Choroid plexus epithelial cell (primary cell): ENCODE results near the gene LTA4H.

Experiments
- DNase-seq: peaks from one replicate; pipeline ENCODE4 v3.0.0-alpha.2; 2010; ENCODE audit warnings: low read depth
- H3K4me3 ChIP-seq: 2 replicates; pipeline ENCODE4 v1.5.1; 2011; ENCODE audit warnings: low read depth, mild to moderate bottlenecking, control low read depth, low read length, moderate library complexity
- CTCF ChIP-seq: conservative IDR thresholded peaks from 2 replicates; pipeline ENCODE4 v1.5.1; 2011; ENCODE audit warnings: low read depth, mild to moderate bottlenecking, control low read depth, inconsistent platforms, low read length, moderate library complexity

LTA4H gene

DNA sequence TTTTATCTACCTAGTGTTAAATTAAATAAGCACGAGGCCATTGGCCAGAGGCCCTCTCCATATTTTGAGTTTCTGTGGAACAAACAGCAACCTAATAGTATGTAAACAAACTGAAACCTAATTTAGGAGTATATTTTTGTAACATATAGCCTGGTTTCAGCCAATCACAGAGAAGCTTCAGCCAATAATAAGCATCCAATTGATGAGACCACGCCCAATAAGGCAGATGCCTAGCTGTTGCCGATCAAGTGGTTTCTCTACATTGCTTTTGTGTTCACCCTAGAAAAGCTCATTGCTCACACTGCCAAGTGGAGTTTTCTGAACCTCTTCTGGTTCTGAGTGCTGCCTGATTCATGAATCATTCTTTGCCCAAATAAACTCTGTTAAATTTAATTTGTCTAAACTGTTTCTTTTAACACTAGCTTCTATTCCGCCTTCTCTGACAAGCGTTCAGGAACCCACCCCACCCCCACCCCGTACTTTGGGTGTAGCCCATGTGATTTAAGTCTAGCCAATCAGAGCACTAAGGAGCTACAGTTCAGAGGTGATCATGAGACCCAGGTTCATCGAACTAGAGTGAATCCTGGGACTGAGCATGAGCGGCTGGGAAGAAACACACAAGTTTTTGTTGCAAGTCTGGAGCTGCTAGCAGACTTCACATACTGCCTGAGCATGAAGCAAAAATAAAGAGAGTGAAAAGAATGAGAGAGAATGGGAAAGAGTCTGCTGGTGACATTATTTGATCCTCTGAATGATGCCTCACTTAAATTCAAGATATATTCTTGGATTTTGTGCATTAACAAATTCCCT, 21.5 kb upstream of the LTA4H start:
- H3K4me3 ChIP-seq = no peak overlapping the region
- no peak for TF ChIP-seq CTCF
- no peak for DNase-seq

- no peak for TF ChIP-seq CTCF
- no peak for DNase-seq
- no peak overlapping the region for H3K4me3 ChIP-seq
These were observed 18.8 kb upstream of the LTA4H start for GRCh38 chr12:96054244-96054610.

DNA sequence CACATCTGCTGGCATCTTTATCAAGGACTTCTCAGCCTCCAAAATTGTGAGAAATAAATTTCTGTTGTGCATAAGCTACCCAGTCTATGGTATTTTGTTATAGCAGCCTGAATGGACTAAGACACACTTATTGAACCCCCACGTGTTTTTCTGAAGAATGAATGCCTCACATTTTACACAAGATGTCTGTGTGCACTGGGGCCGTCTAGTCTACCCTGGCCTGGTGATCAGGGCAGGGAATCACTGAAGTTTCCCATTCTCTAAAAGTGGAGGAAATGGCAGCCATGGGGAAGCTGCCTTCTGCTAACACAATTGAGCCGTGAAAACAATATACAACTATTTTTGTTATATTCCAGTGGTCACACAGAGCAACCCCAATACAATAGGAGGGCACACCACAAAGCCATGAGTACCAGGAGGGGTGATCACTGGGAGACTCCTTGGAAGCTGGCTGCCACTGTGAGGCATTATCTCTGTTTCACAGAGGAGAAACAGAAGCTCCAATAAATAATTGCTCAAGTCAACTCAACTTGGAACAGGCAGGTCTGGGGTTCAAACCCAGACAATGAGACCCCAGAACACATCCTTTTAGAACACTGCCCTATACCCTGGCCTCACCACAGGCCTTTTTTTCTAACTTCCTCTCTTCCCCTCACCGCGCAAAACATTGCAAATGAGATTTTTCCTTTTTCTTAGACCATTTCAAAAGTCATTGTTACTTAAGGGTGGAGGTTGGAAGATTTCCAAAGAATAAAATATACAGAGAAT, 18.3 kb upstream of the LTA4H start:
- no peak overlapping the region for H3K4me3 ChIP-seq
- TF ChIP-seq CTCF = no peak
- DNase-seq = no peak

DNA sequence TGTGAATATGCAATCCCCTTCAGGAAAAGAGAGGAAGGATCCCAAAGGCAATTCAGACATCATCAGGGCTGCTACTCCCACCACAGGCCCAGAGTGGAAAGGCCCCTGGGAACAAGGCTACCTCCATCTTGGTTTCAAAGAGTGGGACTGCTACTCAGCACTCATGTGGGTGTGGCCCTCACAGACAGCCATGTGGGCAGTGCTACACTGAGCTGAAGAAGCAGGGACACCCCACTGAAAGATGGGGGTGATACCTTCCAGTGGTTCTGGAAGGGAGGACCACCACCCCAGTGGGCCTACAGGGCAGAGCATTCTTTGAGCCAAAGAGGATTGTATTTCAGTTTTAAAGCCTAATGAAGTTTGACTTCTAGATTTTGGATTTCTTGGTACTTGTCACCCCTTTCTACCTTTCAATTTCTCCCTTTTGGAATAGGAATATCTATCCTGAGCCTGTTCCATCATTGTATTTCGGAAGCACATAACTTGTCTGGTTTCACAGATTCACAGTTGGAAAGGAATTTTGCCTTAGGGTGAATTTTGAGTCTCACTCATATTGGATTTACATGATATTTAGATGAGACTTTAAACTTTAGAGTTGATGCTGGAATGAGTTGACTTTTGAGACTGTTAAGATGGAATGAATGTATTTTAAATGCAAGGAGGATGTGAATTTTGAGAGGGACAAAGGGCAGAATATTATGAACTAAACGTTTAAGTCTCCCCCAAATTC, 16.5 kb upstream of the LTA4H start:
- no peak for TF ChIP-seq CTCF
- no peak overlapping the region for H3K4me3 ChIP-seq
- no peak for DNase-seq

DNA sequence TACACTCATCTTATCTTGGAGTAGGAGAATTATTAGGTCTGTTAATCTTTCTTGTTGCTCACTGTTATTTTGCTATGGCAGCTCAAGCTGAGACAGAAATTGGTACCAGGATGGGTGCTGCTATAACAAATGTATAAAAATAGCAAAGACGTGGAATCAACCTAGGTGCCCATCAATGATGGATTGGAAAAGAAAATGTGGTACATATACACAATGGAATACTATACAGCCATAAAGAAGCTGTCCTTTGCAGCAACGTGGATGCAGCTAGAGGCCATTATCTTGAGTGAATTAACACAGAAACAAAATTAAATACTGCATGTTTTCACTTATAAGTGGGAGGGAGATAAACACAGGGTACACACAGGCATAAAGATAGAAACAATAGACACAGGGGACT, 14.8 kb upstream of the LTA4H start:
- no peak for DNase-seq
- H3K4me3 ChIP-seq = no peak overlapping the region
- TF ChIP-seq CTCF = no peak

DNA sequence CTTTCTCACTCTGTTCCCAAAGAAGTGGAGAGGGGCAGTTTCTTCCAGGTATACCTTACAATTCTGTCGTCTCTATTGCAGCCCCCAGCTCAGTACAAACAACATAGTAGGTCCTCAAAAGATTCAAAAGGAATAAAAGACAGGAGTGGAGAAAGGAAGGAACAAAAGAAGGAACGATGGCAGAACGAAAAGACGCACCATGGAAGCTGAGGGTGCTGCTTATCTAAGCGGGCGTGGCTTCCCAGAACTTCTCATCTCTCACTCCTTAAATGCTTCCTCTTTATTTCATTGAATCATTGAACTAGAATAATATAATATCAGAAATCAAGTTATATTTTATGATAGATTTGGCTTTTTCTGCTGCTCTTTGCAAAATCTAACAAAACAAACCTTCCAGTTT, 13.7 kb upstream of the LTA4H start:
- TF ChIP-seq CTCF = no peak
- no peak overlapping the region for H3K4me3 ChIP-seq
- DNase-seq = no peak
